Fibroblast of skin of scalp (primary cell): ENCODE results near the gene PRR36.

ENCODE experiments used
- DNase-seq: peaks from one replicate; pipeline ENCODE4 v3.0.0-alpha.2; 2013

PRR36 gene

DNA sequence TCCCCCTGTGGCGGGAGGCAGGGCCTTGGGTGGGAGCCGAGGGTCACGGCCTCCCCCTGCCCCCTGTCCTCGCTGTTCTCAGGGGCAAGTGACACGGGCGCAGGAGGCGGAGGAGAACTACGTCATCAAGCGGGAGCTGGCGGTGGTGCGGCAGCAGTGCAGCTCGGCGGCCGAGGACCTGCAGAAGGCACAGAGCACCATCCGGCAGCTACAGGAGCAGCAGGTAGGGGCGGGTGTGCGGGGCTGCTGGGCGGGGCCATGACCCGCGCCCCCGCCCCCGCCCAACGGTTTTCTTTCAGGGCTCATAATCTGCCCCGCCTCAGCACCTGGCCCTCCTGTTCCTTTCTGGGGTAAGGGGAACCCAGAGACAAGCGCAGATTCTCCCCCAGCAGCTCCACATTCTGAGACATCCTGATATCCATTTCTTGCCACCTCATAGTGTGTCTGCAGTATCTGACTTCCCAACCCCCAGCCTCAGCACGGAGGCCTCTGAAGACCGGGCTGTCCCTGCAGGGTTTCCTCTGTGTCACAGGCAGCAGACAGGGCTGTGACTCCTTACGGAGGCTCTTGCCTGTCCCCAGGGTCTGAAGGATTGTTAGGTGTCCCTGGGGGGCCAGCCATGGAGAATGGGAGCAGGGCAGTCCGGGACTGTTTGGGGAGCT lies 15.9 kb downstream of the PRR36 start:
- no peak for DNase-seq

DNA sequence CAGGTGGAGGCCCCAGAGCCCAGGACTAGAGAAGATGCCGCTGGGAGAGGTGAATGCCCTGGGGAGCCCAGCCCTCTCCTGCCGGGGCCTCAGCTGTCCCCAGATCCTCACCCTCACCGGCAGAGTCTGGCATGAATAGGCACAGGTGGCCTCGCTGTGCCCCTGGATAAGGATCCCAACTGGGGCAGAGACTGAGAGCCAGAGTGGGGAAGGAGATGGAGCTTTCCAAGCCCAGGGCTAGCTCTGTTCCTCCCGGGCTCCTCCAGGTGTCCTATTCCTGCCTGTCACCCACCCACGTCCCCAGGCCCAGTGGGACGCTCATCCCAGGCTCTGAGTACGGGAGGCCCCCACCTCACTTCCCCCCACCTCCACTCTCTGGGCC lies 16.5 kb downstream of the PRR36 start:
- no peak for DNase-seq

DNA sequence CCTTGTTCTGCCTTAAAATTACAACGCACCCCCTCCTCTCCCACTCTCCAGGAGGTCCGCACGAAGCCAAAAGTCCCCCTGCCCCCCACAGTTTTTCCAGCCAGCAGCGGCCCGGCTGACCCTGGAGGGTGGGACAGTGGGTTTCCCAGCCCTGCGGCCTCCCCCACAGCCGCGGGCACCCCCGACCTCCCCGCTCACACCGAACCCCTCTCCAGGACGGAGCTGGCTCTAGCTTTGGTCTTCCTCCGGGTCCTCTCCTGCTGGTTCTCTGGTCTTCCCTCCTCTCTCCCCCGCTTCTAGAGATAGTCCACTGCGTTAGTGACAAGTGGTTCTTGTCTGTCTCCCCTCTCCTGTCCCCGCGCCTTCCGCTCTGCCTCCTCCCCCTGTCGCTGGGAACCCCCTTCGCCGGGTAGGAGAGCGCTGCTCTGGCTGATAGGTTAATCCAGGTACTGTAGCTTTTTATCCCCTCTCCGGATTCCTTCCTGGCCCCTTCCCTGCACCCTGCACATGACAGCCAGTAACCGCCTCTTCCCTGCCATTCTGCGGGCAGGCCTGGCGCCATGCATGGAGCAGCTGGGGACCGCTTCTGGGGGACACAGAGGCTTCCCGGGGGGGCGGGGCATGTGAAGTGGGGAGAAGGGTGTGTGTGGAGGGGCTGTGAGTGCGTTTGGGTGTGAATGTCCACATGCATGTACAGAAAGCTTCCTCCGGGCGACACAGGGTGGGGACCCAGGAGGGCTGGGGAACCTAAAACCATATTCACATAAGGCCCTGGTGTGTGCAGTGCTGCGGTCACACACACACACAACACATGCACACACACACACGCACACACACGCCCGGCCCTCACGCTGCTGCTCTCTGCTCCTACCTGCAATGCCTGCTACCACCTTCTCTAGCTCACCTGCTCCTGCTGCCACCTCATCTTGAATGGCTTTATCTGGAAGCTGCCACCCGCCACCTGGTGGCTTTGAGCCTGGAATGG lies 17.2 kb downstream of the PRR36 start:
- DNase-seq = no peak

DNA sequence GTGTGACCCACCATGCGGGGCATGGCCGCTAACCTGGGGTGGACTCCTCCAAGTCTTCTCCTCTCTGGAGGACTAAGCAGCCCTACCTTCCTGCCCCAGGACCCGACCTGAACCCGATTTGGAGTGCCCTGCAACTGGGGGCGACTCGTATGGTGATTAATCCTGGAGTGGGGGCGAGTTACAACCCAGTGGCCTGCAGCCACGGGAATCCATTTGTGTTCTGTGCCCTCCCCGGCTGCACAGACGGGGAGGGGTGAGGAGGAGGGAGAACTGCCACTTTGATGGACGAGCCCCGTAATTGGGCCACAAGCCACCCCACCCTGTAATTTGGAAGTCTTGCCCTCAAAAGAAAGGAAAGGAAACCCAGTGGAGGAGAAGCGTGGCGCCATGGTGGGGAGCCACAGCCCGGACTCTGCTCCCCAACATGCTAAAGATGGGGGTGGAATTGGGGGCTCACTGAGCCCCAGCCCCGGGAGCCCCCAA lies 18.0 kb downstream of the PRR36 start:
- no peak for DNase-seq

DNA sequence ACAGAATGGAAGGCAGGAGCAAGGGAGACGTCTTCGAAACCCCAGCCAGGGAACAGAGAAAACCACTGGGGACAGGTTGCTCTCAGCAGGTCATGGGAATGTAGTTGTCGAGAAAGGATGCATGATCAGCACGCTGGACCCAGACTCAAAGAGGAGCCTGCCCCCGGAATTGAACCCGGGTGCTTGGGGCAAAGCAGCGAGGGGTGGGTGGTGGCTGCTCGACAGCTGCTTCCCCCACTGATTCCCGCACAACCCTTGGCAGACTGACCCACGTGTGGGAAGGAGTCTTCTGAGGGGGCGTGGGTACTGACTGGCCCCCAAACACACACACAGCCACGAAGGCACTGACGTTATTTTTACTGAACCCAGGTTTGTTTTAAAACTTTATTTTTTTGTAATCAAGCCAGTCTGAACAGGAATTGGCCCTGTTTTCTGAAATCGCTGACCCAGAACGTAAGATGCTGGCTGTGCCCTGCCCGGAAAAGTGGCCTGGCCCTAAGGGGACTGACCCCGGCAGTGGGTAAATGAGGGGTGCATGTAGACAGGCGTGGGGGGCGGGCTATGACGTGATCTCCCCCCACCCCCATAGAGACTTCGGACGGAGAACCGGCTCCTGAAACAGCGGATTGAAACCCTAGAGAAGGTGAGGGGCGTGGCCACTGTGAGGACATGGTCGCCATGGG lies 18.6 kb downstream of the PRR36 start:
- no peak for DNase-seq

DNA sequence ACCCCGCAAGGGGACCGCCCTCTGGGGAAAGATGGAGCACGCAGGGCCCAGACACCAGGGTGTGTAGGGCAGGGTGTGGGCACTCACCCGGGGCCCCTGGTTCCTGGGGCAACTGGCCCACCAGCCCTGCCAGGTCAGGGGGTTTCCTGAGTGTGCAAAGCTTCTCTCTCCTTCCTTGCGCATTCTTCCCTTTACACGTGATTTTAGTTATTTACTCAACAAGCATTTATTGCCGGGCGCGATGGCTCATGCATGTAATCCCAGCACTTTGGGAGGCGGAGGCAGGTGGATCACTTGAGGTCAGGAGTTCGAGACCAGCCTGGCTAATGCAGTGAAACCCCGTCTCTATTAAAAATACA lies 20.4 kb downstream of the PRR36 start:
- no peak for DNase-seq

DNA sequence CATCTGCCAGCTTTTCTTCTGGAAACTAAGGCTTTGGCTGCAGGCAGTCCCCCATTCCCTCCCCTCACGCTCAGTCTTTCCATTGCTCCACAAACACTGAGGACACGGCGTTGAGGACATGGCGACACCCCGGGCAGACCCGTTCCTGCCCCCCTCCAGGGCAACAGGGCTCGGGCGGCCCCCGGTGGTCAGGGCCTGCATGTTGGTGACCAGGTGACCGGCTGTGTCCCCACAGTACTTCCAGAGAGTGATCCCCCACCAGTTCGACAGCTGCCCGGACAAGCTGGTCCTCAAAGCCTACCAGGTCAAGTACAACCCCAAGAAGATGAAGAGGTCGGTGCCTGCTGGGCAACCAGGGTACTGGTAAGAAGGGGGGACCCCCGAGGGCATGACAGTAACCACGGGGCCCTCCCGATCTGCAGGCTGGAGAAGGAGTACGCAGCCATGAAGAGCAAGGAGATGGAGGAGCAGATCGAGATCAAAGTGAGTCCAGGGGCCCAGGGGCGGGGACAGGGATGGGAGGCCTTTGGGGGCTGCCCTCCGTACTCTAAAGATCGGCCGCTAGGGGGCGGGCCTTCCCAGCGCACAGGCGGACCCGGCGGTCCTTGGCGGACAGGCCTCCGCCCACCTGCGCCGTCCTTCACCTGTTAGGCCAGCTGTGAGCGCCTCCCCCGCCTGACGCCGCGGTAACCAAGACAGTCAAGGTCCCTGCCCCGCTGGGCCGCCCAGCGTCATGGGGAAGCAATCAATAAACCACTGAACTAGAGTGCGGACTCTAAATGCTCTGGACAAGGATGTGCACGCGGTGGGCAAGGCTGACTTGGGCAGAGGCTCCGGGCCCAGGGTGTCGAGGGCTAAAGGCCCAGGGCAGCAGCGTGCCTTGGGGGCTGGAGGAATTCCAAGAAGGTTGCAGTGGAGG lies 21.1 kb downstream of the PRR36 start:
- peak; percentile 48 for DNase-seq

DNA sequence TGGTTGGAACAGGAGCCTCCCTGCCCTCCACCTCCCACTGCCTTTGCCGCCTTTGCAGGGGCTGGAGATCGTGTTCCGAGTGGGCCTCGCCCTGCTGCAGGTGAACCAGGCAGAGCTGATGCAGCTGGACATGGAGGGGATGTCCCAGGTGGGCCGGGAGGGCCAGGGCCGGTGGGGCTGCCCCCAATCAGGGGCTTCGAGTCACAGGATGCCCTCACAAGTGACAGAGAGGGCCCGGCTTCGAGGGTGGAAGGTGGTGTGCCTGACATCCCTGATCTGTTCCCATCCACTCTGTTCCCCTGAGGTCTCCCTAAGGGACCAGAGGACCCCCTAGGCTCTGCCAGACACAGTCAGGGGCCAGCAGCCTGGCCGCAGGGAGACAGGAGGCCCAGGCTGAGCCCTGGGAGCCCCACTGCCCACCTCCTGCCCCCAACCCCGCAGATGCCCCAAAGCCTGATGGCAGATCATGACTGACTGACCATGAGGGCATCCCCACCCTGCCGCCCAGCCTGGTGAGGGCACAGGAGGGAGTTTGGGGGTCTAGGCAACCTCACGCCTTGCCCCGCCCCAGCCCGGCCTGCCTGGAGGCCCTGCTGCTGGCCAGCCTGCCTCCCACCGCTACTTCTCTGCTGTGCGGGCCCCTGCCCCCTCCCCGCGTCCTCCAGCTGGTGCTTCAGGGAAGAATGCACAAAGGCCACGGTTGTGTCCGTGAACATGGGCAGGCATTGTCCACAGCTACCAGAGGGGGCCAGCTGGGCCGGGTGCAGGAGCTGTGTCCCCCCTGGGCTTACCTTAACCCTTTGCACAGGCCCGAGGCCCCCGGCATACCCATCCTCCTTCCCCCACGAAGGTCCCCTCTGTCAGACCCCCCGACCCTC lies 22.3 kb downstream of the PRR36 start:
- no peak for DNase-seq

DNA sequence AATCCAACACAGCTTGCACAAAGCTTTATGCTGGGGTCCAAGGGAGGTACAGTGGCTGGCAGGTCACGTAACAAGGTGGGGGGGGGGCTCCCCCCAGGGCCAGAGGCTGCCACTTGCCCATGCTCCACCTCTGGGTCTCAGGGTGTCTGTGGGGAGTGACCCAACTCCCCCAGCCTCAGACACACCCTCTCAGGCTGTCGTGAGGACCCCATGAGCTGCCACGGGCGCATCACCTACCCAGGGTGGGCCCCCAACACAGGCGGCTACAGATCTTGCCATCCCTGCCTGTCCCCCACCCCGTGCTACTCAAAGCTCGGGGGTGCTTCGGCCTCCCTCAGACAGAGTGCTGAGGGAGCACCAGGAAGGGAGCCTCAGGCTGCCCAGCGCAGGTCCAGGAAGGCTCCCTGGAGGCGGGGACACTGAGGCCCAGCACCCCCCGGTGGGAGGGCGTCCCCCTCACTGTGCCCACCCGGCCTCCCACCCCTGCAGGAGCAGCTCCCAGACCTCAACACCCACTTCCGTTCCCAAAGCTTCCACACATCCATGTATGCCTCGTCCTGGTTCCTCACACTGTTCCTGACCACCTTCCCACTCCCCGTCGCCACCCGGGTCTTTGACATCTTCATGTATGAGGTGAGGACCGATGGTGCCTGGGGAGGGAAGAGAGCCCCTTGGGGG lies 23.1 kb downstream of the PRR36 start:
- no peak for DNase-seq

DNA sequence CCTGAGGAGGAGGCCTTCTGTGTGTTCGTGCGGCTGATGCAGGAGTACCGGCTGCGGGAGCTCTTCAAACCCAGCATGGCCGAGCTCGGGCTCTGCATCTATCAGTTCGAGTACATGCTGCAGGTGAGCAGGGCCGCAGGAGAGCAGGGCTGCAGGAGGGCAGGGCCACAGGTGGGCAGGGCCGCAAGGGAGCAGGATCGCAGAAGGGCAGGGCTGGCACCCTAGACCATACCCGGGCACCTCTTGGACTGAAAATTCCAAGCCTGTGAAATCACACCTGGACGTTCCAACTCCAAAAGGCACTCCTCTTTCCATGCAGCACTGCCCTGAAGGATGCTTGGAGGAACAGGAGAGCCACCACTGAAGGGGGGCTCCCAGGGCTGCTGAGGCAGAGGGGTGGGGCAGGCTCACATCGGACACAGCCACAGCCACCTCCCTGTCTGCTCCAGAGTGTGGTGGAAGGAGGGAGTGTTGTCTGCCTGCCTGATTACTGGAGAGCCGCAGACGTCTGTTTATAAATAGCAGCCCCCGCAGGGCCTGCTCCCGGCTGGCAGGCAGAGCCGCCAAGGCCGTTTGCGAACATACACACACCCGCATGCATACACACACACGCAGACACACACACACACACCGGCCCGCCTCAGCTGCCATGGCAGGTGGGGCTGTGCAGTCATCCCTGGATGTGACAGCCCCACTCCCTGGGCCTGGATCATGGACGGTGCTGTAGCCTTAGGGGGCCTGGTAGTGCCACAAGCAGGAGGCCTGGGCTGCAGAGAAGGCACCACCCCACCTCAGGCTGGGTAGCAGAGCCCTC lies 24.0 kb downstream of the PRR36 start:
- no peak for DNase-seq

DNA sequence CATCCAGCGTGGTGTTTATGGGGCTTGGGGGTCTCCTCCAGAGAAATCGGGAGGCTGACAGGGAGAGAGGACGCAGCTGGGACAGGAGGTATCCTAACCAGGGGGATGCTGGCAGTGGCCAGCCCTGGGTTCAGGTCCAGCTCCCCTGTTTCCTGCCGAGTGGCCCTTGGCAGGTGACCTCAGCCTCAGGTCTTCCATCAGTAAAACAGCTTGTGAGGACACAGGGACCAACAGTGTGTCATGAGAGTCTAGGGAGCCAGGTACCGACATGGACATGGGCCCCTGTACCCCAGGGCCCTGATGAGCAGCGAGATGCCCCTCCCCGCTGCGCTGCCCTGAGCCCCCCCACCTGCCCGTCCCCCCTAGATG lies 24.6 kb downstream of the PRR36 start:
- no peak for DNase-seq

DNA sequence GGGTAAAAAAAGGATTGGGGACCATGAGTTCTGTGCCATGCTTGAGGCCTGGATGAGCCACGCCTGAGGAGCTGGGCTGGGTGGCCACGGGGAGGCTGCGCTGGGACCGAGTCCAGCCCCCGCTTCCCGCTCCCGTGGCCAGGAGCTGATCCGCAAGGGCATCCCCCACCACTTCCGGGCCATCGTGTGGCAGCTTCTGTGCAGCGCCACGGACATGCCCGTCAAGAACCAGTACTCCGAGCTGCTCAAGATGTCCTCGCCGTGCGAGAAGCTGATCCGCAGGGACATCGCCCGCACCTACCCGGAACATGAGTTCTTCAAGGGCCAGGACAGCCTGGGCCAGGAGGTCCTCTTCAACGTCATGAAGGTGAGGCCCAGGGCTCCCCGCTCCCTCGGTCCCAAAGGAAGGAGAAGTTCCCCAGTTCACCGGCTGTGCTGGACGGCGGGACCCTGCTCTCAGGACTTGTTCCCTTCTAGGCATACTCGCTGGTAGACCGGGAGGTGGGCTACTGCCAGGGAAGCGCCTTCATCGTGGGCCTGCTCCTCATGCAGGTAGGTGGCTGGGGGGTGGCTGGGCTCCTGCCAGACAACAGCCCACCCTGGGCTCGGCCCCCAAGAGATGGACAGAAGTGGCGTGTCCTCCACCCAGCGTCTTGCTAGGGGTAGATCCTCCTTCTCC lies 25.3 kb downstream of the PRR36 start:
- DNase-seq = no peak

DNA sequence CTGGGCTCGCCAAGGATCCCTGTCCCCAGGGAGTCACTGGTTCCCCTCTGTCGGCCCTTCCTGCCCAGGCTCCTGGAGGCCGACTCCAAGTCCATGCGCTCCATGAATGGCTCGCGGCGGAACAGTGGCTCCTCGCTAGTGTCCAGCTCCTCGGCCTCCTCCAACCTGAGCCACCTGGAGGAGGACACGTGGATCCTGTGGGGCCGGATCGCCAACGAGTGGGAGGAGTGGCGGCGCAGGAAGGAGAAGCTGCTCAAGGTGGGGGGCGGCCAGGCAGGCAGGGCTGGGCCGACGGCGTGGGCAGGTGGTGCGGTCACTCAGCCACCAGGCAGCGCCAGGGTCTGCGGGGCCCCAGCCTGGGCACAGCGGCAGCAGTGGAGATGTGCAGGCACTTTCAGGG lies 26.5 kb downstream of the PRR36 start:
- DNase-seq = no peak

DNA sequence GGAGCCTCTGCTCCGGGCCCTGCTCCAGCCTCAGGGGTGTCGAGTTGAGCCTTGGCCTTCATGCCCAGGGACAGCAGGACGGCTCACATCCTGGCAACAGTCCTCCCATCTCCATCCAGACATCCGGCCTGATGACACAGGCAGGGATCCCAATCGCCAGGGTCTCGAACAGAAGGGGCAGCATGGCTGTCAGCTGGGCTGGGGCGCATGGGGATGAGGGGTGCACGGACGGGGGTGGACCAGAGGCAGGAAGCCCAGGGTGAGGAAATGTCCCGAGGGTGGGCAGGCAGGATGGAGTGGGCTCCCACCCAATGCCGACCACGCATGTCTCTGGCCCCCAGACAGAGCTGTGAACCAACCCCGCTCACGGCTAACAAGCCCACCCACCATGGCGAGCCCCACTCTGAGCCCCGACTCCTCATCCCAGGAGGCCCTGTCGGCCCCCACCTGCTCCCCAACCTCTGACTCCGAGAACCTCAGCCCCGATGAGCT lies 28.0 kb downstream of the PRR36 start:
- DNase-seq = no peak

DNA sequence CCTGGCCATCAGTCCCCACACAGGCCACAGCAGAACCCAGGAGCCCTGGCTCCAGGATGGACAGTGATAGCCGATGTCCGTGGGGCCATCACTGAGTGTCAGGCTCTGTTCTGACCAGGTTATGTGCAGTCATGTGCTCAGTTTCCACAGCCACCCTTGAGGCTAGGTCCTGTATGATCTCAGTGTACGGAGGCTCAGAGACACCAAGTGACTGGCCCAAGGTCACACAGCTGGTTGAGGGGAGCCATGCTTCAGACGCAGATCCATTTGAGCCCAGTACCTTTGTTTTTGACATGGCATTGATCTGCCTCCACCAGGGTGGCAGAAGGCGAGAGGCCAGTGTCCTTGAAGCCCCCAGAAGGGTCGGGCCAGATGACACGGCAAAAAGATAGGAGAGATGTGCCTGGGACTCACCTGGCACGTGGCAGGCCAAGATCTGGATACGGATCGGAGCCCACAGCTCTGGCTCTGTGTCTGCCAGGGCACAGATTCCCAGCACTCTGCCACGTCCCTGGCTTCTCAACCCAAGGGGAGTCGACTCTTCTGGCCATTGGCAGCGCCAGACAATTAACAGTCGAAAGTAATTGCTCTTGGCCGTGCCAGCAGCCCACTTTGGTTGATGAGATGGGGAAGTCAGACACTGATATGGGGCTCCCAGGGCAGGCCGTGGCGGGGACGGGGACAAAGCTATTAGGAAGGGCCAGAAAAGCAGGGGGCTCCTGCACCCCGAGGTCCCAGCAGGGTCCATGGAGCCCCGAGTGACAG lies 28.6 kb downstream of the PRR36 start:
- DNase-seq = no peak

DNA sequence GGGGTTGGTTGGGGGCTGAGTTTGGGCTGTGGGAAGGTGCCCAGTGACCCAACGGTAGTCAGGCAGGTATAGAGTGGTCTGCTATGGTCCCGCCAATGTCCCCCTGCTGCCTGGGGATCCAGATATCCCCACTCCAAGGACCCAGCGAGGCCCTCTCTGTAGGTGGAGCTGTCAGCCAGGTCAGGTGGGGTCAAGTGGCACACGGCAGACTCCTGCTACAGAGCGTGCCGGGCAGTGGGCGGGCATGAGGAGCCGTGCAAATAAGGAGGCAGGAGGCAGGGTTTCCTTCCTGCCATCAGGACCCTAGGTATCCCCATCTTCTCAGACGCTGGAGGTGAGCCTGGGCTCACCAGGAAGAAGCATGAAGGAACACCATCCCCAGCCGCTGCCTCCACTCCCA lies 29.2 kb downstream of the PRR36 start:
- no peak for DNase-seq

DNA sequence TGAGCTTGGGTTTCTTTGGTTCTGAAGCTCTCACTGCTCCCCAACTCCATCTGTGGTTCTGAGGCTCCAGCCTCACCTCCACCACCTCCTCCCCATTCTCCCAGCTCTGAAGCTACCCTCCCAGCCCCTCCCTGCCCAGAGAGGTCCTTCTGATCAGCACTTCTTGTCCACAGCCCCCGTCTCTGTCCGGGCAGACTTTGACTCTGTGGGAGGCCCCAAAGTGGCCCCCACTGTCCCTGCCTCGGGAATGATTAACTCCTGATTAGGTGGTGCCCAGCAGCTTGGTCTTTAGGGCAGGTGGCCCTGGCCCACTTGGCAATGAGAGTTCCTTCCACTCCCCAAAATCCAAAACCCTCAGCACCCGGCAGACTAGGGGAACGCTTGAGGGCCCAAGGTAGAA lies 29.8 kb downstream of the PRR36 start:
- DNase-seq = no peak

DNA sequence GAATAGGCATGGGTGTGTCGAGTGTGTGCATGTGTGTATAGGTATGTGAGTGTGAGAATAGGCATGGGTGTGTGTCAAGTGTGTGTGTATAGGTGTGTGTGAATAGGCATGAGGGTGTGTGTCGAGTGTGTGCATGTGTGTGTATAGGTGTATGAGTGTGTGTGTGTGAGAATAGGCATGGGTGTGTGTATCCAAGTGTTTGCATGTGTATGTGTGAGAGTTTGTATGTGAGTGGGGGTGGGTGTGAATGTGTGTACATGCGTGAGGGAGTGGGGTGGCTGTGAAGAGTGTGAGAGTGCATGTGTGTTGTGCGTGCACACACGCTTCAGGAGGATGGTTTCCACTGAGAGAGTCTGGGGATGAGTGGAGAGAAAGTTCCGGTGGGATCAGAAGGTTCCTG lies 30.7 kb downstream of the PRR36 start:
- no peak for DNase-seq
